PC-9 (cell line): ENCODE measurements around the gene MAGEL2. TPM values are rescaled to one million over a fixed set of nuclear protein-coding genes. Genes with fewer than 3 reads are reported as not detected.

Experiments used
- BruUV-seq: library from RNA; stranded (reverse); fragments of 400-500 nt; replicated peaks from 2 replicates; lab custom pipeline; 2021; lab: Mats Ljungman, UMichigan
- CTCF ChIA-PET: fragments of 300-600 bp; sonication (Branson Sonifier 250); formaldehyde crosslinking; loops from one replicate; lab custom pipeline; 2022; ENCODE audit warnings: antibody characterized with exemption; lab: Charles Lee
- POLR2A ChIA-PET: fragments of 300-600 bp; sonication (Branson Sonifier 250); formaldehyde crosslinking; loops from one replicate; lab custom pipeline; 2022; ENCODE audit warnings: antibody characterized with exemption; ENCODE audit not compliant: unreplicated experiment; lab: Charles Lee
- DNase-seq, 2 experiments: peaks; one replicate each; pipeline versions ENCODE4 v3.0.0 to v3.0.0-alpha.2; 2015 to 2022; ENCODE audit warnings: mixed read lengths in 1 of 2
- H2AFZ ChIP-seq: fragments of 200-600 bp; sonication (generic); 2 replicates; pipeline ENCODE4 v1.8.1; 2017; ENCODE audit warnings: antibody characterized with exemption
- H3F3A ChIP-seq: fragments of 200-600 bp; sonication (generic); 2 replicates; pipeline ENCODE4 v1.8.1; 2017; ENCODE audit warnings: antibody characterized with exemption, mild to moderate bottlenecking, low read depth; ENCODE audit not compliant: insufficient read depth
- H3K27ac ChIP-seq: fragments of 200-600 bp; sonication (generic); 2 replicates; pipeline ENCODE4 v1.6.1; 2016; ENCODE audit warnings: mixed run types
- H3K27me3 ChIP-seq: fragments of 200-600 bp; sonication (generic); 2 replicates; pipeline ENCODE4 v1.6.1; 2016; ENCODE audit warnings: low read depth, mixed run types; ENCODE audit not compliant: insufficient read depth
- H3K36me3 ChIP-seq: fragments of 200-600 bp; sonication (generic); 2 replicates; pipeline ENCODE4 v1.6.1; 2016; ENCODE audit warnings: low read depth, mixed run types
- H3K4me1 ChIP-seq: fragments of 200-600 bp; sonication (generic); replicated peaks from 2 replicates; pipeline ENCODE4 v1.6.1; 2016; ENCODE audit warnings: mixed run types; ENCODE audit not compliant: insufficient read depth
- H3K4me2 ChIP-seq: fragments of 200-600 bp; sonication (generic); 2 replicates; pipeline ENCODE4 v1.6.1; 2017; ENCODE audit warnings: mixed run types
- H3K4me3 ChIP-seq: fragments of 200-600 bp; sonication (generic); 2 replicates; pipeline ENCODE4 v1.6.1; 2016; ENCODE audit warnings: mixed run types
- H3K79me2 ChIP-seq: fragments of 200-600 bp; sonication (generic); 2 replicates; pipeline ENCODE4 v1.6.1; 2017; ENCODE audit warnings: low read depth, mixed run types
- H3K9me2 ChIP-seq: fragments of 200-600 bp; sonication (generic); 2 replicates; pipeline ENCODE4 v1.8.1; 2017; ENCODE audit warnings: mild to moderate bottlenecking; ENCODE audit not compliant: insufficient read depth
- H3K9me3 ChIP-seq: fragments of 200-600 bp; sonication (generic); 2 replicates; pipeline ENCODE4 v1.8.1; 2016; ENCODE audit warnings: low read depth; ENCODE audit not compliant: insufficient read depth
- H4K20me1 ChIP-seq: fragments of 200-600 bp; sonication (generic); 2 replicates; pipeline ENCODE4 v1.8.1; 2017; ENCODE audit not compliant: insufficient read depth
- CTCF ChIP-seq: fragments of 200-600 bp; sonication (generic); conservative IDR thresholded peaks from 2 replicates; pipeline ENCODE4 v1.6.1; 2017; ENCODE audit warnings: mixed run types, antibody characterized with exemption, mild to moderate bottlenecking, moderate library complexity
- EZH2 ChIP-seq: fragments of 200-600 bp; sonication (generic); IDR thresholded peaks from 2 replicates; pipeline ENCODE4 v1.8.0; 2017; ENCODE audit warnings: antibody characterized with exemption, low read depth
- intact Hi-C: fragments of 100-400 bp; cut with micrococcal nuclease; formaldehyde crosslinking; loops from one replicate; pipeline ENCODE4 v1.10.0; 2022; ENCODE audit not compliant: unreplicated experiment
- total RNA-seq: library from RNA; stranded (reverse); gene quantifications from 2 replicates; pipeline ENCODE4 v1.2.3, GENCODE V29; 2021

MAGEL2 gene
- total RNA-seq, 1 experiment from 2014 or later: not detected

DNA sequence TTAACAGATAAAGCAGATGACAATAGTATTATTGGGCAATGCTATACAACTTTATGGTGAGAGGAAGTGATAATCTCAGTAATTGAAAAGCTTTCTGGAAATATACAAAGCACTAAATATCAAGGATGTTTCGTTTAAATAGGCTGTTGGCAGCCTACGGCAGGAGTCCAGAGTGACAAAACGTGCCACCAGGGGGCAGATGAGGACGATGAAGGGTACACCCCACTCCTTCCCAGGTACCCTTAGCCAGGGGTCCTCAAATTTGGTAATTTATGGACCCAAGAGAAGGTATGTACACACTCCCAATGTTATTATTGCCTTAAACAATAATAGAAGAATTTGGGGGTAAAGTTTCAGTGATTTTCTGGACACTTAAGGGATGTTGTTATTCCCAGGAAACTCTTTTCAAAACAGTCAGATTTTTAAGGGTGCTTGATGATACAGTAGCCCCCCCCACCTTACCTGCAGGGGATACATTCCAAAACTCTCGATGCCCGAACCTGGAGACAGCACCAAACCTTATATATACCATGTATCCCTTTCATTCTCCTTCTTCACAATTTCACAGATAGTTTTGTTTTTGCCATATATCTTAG, 1.4 kb upstream of the MAGEL2 start:
- H3K4me1 ChIP-seq: no peaks in the 10 kb centered on the region
- H3K4me2 ChIP-seq: no peak overlapping the region
- DNase-seq: peak in 1 of 2 experiments; percentile 8
- no peaks in the 10 kb centered on the region for H3K79me2 ChIP-seq
- no TSS peak for BruUV-seq
- H3K27me3 ChIP-seq: peaks cover 16% of the 10 kb centered on the region
- ChIA-PET CTCF (no interaction called here), POLR2A (no interaction called here)
- no peaks in the 10 kb centered on the region for H3K9me2 ChIP-seq
- H3F3A ChIP-seq: no peaks in the 10 kb centered on the region
- intact Hi-C loops: no loop called here
- no peak overlapping the region for H2AFZ ChIP-seq
- TF ChIP-seq EZH2 (no peak), CTCF (peak; percentile 65)
- H4K20me1 ChIP-seq: no peaks in the 10 kb centered on the region
- H3K9me3 ChIP-seq: no peaks in the 10 kb centered on the region
- no peak overlapping the region for H3K27ac ChIP-seq
- no peak overlapping the region for H3K4me3 ChIP-seq
- no peaks in the 10 kb centered on the region for H3K36me3 ChIP-seq

GRCh38 chr15:23647001-23647295, 719 bp downstream of the MAGEL2 start:
- POLR2A ChIA-PET: no interaction called here
- intact Hi-C loops: no loop called here

DNA sequence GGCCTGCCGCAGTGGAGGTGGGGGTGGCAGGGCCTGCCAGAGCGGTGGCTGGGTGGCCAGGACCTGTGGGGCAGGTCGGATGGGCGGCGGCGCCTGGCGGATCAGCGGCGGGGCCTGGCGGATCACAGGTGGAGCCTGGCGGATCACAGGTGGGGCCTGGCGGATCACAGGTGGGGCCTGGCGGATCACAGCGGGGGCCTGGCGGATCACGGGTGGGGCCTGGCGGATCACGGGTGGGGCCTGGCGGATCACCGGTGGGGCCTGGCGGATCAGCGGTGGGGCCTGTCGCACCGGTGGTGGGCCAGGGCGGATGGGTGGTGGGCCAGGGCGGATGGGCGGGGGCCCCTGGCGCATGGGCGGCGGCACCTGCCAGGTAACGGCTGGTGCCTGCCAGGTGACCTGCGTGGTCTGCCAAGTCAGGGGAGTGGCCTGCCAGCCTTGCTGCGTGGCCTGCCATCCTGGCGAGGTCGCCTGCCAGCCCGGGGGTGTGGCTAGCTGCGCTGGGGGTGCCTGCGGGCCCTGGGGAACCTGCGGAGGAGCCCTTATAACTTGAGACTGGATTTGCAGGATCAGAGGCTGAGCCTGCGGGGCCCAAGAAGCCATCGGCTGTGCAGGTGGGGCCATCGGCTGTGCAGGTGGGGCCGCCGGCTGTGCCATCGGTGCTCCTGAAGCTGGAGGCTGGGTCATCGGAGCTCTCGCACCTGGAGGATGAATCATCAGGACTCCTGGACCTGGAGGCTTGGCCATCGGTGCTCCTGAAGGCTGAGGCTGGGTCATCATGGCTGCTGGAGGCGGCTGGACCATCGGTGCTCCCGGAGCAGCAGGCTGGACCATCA, 1.3 kb downstream of the MAGEL2 start:
- Histone ChIP-seq H2AFZ (no peak overlapping the region), H3K27ac (no peak overlapping the region), H3K4me2 (no peak overlapping the region), H3K9me2 (no peaks in the 10 kb centered on the region), H3K4me3 (no peak overlapping the region), H3K4me1 (no peaks in the 10 kb centered on the region), H3K9me3 (no peaks in the 10 kb centered on the region), H3K36me3 (no peaks in the 10 kb centered on the region), H3K27me3 (peaks cover 16% of the 10 kb centered on the region), H3F3A (no peaks in the 10 kb centered on the region), H3K79me2 (no peaks in the 10 kb centered on the region), H4K20me1 (no peaks in the 10 kb centered on the region)
- no TSS peak for BruUV-seq
- ChIA-PET CTCF (no interaction called here), POLR2A (no interaction called here)
- TF ChIP-seq EZH2 (no peak), CTCF (no peak)
- intact Hi-C loops: no loop called here
- no peak for DNase-seq

More at GRCh38 chr15:23647001-23647295, 719 bp downstream of the MAGEL2 start:
- CTCF ChIA-PET: no interaction called here
- H3F3A ChIP-seq: no peaks in the 10 kb centered on the region
- H3K27me3 ChIP-seq: peaks cover 16% of the 10 kb centered on the region
- H2AFZ ChIP-seq: no peak overlapping the region
- H3K9me3 ChIP-seq: no peaks in the 10 kb centered on the region
- H3K4me3 ChIP-seq: no peak overlapping the region
- H3K36me3 ChIP-seq: no peaks in the 10 kb centered on the region
- no peak overlapping the region for H3K4me2 ChIP-seq
- H3K79me2 ChIP-seq: no peaks in the 10 kb centered on the region
- no TSS peak for BruUV-seq
- DNase-seq: no peak
- H3K9me2 ChIP-seq: no peaks in the 10 kb centered on the region
- no peak overlapping the region for H3K27ac ChIP-seq
- no peaks in the 10 kb centered on the region for H3K4me1 ChIP-seq
- TF ChIP-seq EZH2 (no peak), CTCF (no peak)
- no peaks in the 10 kb centered on the region for H4K20me1 ChIP-seq
